ENCODE results near the gene ZSCAN10. TPM values are rescaled to one million over a fixed set of nuclear protein-coding genes. Genes with fewer than 3 reads are reported as not detected.
A peak's percentile ranks its signal among the peaks of the same experiment; 100 is the strongest.

ZSCAN10 gene
- total and polyA plus RNA-seq, 4 donors: not detected

DNA sequence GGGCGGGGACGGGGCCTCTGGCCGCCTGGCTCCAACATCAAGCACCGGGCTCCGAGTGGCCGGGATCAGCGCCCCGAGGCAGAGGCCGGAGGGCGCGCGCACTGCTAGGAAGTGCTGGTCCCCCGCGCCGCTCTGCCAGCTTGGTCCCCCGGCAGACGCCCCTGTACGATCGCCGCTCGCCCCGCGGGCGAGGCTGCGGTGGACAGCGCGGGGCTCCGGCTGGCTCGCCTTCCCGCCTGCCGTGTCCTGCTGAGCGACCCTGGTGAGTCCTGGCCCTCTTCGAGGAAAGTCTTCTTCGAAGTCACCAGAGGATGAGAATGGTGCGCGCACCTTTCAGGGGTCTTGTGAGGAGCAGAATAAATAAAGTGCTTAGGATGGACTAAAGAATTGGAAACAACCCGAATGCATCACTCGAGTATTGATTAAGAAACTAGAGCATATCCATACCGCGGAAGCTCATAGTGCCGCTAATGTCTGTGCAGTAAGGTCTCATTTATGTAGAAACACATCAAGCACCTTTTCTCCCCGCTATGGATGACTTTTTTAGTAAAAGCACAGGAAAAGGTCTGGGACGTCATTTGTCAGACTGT lies 36.1 kb upstream of the ZSCAN10 start:
- WGBS (ENCODE audit: insufficient coverage): 0% methylated on average over 34 of the region's 43 CpGs
- H3K4me3 ChIP-seq (ENCODE audit: low read depth, low read length): peak overlapping the region; percentile 56
- no peak for DNase-seq (ENCODE audit: low read depth in 4 of 6, low spot score in 6 of 6)

DNA sequence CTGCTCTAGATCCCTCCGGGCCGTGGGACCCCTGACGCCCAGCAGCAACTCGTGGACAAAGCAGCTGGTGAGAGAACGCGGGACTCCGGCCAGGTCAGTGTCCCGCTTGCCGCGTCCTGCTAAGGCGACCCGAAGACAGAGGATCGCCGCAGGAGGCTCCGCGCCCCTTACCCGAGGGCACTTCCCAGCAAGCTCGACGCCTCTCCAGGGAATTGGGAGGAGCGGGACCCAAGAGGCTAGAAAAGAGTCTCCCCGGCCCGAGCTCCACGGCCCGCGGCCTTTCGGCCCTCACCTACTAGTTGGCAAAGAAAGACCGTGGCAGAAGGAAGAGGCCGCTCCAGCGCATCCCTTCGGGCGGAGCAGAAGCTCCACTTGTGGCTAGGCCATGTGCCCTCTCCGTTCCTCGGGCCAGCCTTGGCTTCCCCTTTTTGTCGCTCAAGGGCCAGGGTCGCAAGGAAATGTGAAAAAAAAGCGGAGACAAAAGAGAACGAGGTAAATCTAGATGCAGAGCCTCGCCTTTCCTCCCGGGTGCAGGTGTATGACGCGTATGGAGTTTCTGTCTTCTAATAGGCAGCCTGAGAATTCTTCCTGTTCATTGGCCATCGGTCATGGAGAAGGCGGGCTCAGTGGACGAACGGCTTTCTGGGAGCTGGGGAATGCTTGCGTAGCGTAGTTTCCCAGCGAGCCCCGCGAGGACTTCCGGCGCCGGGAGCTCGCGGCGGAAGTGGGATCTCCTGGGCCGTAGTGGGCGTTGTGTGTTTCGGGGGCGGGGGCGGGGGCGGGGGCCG lies 35.4 kb upstream of the ZSCAN10 start, which contains the start of gene ZNF213:
Gene ZNF213, plus strand, starts transcription at position 692 of the 788 bp plus-strand sequence. CDS start 2,252 bp downstream, outside the sequence.
- Histone ChIP-seq H3K4me1 (ENCODE audit: control insufficient read depth, insufficient read depth, low read length) (peaks cover 18% of the 10 kb centered on the region), H3K36me3 (ENCODE audit: control insufficient read depth, insufficient read depth, low read length) (peaks cover 52% of the 10 kb centered on the region), H3K27ac (ENCODE audit: low read depth, low read length) (peak within 1 kb of the TSS; percentile 99), H3K9me3 (ENCODE audit: control insufficient read depth, insufficient read depth, low read length) (no peaks in the 10 kb centered on the region), H3K27me3 (ENCODE audit: control insufficient read depth, insufficient read depth, low read length) (no peaks in the 10 kb centered on the region), H3K4me3 (ENCODE audit: low read depth, low read length) (peak within 1 kb of the TSS; percentile 99)
- peak; percentile 95 to 100 (median 97) for DNase-seq (ENCODE audit: low read depth in 4 of 6, low spot score in 6 of 6)
- WGBS (ENCODE audit: insufficient coverage): 0% methylated on average over 58 of the region's 63 CpGs

More for the DNA sequence above, 36.1 kb upstream of the ZSCAN10 start:
- Histone ChIP-seq H3K27ac (ENCODE audit: low read depth, low read length) (peak overlapping the region; percentile 50), H3K9me3 (ENCODE audit: control insufficient read depth, insufficient read depth, low read length) (no peaks in the 10 kb centered on the region), H3K27me3 (ENCODE audit: control insufficient read depth, insufficient read depth, low read length) (no peaks in the 10 kb centered on the region), H3K4me1 (ENCODE audit: control insufficient read depth, insufficient read depth, low read length) (peaks cover 11% of the 10 kb centered on the region), H3K36me3 (ENCODE audit: control insufficient read depth, insufficient read depth, low read length) (peaks cover 54% of the 10 kb centered on the region)

DNA sequence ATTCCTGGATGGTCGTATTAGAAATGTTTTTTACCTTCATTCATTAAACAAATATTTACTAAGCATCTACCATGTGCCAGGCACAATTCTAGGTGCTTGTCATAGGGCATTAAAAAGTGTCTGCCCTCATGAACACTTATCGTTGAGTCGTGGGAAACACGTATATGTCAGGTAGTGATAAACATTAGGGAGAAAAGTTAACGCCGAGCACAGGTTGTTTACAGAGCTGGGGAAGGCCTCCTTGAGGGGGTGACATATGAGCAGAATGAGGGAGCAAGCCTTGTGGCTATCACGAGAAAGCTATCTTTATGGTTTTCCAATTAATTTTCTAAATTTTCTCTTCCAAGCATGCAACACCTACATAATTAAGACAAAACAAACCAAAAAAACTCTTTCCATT lies 34.8 kb upstream of the ZSCAN10 start:
- WGBS (ENCODE audit: insufficient coverage): 23% methylated on average over 5 of the region's 7 CpGs
- H3K4me3 ChIP-seq (ENCODE audit: low read depth, low read length): peak overlapping the region; percentile 99
- no peaks in the 10 kb centered on the region for H3K27me3 ChIP-seq (ENCODE audit: control insufficient read depth, insufficient read depth, low read length)
- H3K36me3 ChIP-seq (ENCODE audit: control insufficient read depth, insufficient read depth, low read length): peaks cover 52% of the 10 kb centered on the region
- H3K9me3 ChIP-seq (ENCODE audit: control insufficient read depth, insufficient read depth, low read length): no peaks in the 10 kb centered on the region
- peaks cover 25% of the 10 kb centered on the region for H3K4me1 ChIP-seq (ENCODE audit: control insufficient read depth, insufficient read depth, low read length)
- DNase-seq (ENCODE audit: low read depth in 4 of 6, low spot score in 6 of 6): no peak
- peak overlapping the region; percentile 99 for H3K27ac ChIP-seq (ENCODE audit: low read depth, low read length)

DNA sequence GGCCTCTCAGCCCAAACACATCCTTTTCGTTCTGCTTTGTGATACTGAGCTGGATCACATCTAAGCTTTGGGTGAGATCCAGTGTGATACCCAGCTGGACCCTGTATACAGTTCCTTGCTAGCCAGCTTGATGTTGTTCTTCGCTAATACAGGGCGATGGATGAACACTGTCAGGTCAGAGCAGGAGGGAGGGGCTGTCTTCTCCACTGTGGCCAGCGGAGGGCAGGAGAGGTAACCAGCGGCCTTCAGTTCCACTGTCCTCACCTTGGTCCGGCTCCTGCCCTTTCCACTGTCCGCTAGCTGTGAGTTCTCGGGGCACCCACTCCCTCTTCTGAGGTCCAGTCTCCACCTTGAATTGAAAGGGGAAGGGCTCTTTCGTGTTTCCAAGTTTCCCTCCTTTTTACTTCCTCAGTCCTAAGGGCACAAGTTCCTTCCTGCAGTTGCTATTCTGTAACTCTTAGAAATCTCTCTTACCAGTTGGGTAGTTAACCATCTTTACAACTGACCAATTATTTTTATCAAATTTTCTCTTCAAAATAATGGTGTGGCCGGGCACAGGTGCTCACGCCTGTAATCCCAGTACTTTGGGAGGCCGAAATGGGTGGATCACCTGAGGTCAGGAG lies 32.8 kb upstream of the ZSCAN10 start:
- no peak overlapping the region for H3K4me3 ChIP-seq (ENCODE audit: low read depth, low read length)
- H3K27ac ChIP-seq (ENCODE audit: low read depth, low read length): no peak overlapping the region
- DNase-seq (ENCODE audit: low read depth in 4 of 6, low spot score in 6 of 6): peak in 1 of 6 donors; percentile 52
- H3K4me1 ChIP-seq (ENCODE audit: control insufficient read depth, insufficient read depth, low read length): peaks cover 27% of the 10 kb centered on the region
- WGBS (ENCODE audit: insufficient coverage): 66% methylated on average over 4 of the region's 12 CpGs
- no peaks in the 10 kb centered on the region for H3K9me3 ChIP-seq (ENCODE audit: control insufficient read depth, insufficient read depth, low read length)
- H3K27me3 ChIP-seq (ENCODE audit: control insufficient read depth, insufficient read depth, low read length): no peaks in the 10 kb centered on the region
- peaks cover 44% of the 10 kb centered on the region for H3K36me3 ChIP-seq (ENCODE audit: control insufficient read depth, insufficient read depth, low read length)

DNA sequence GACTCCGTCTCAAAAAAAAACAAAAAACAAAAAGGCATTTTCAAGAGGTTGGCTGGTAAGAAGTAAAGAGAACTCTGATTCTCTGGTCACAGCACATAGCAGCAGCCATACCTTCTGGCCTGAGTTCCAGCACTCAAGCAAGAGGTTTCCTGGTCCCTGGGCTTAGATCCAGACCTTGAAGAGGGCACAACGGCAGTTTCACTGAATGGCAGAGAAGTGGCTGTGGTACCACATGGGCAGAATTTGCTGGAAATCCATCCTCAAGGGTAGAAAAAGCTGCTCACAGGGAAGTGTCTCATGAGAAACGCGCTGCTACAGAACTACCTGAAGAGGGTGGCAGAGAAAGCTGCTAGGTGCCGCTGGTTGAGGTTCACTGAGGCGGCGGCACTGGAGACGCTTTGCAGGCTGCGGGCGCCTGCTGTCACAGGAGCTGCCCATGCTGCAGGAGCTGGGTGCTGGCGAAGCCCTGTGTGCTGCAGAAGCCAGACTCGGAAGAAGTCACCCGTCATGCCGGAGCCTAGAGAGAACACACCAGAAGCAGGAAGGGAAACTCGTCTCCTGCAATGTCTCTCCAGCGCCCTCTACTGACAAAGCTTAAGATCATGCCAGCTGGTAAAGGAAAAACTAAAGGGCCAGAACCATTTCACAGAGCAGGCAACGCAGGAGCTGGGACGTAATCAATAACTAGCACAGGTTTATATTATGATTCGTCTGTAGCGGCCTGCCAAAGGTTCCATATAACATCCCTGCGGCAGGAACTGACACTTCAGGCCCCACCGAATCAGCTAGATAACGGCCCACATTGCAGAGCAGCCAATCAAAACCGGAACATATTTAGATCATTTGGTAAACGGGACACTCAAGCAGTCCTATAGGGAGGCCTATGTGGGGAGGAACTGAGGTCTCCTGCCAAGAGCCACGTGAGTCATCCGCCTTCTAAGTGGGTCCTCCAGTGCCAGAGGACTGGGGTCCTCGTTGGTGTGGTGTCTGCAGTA lies 30.3 kb upstream of the ZSCAN10 start:
- Histone ChIP-seq H3K9me3 (ENCODE audit: control insufficient read depth, insufficient read depth, low read length) (no peaks in the 10 kb centered on the region), H3K27me3 (ENCODE audit: control insufficient read depth, insufficient read depth, low read length) (no peaks in the 10 kb centered on the region), H3K4me1 (ENCODE audit: control insufficient read depth, insufficient read depth, low read length) (peaks cover 30% of the 10 kb centered on the region), H3K36me3 (ENCODE audit: control insufficient read depth, insufficient read depth, low read length) (peaks cover 44% of the 10 kb centered on the region), H3K27ac (ENCODE audit: low read depth, low read length) (peak overlapping the region; percentile 48), H3K4me3 (ENCODE audit: low read depth, low read length) (peak overlapping the region; percentile 22)
- peak in 5 of 6 donors; percentile 57 to 95 (median 82) for DNase-seq (ENCODE audit: low read depth in 4 of 6, low spot score in 6 of 6)
- 35% methylated on average over 27 of the region's 28 CpGs for WGBS (ENCODE audit: insufficient coverage)

DNA sequence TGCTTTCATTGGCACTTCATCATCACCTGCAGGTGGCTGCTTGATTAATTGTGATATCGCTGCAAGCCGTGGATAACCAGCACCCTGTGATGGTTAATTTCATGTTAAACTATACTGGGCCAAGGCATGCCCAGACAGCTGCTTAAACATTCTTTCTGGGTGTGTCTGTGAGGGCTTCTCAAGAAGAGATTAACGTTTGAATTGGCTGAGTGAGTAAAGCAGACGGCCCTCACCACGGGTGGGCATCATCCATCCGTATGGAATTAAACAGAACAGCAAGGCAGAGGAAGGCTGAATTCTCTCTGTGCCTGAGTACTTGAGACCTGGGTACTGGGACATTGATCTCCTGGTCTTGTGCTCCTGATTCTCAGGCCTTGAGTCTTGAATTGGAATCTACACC lies 28.7 kb upstream of the ZSCAN10 start:
- 47% methylated on average over 4 of the region's 6 CpGs for WGBS (ENCODE audit: insufficient coverage)
- Histone ChIP-seq H3K27me3 (ENCODE audit: control insufficient read depth, insufficient read depth, low read length) (no peaks in the 10 kb centered on the region), H3K36me3 (ENCODE audit: control insufficient read depth, insufficient read depth, low read length) (peaks cover 42% of the 10 kb centered on the region), H3K27ac (ENCODE audit: low read depth, low read length) (no peak overlapping the region), H3K9me3 (ENCODE audit: control insufficient read depth, insufficient read depth, low read length) (no peaks in the 10 kb centered on the region), H3K4me3 (ENCODE audit: low read depth, low read length) (no peak overlapping the region), H3K4me1 (ENCODE audit: control insufficient read depth, insufficient read depth, low read length) (peaks cover 39% of the 10 kb centered on the region)
- no peak for DNase-seq (ENCODE audit: low read depth in 4 of 6, low spot score in 6 of 6)

DNA sequence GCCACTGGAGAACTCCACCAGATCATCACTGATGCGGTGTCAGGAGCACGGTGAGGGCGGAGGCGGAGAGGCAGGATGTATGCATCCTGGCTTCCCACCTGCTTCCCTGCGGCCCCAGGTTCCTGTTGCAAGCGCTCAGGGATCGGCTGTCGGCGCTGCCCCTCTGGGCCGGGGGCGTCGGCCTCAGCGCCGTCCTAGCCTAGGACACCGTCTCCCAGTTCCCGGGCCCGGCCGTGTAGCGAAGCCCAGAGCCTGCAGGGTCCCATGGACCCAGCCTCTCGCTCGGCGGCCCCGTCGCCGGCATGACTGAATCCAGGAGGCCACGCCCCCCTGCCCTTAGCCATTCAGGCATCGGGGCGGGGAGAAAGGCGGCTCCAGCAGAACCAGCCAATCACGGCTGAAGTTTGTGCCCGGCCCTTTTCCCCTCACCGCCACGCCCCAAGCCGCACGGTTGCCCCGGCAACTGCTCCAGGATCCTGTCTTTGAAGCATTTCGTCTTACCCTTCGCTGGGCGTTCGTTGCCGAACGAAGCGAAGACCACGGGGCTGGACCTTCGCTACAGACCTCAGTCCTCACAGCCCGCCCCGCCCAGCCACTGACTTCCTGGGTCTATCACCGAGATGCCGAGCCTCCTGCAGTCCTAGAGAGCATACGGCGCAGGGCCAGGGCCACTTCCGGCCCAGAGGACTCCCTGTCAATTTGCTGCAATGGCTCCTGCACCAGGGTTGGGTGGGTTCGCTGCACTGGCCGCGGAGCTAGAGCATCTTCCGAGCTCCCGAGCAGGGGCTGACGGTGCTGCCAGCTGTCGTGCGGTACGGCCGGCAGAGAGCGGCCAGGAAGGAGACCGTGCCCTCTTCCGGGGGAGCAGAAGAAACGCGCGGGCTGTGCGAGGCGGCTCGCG lies 25.1 kb upstream of the ZSCAN10 start:
- peaks cover 43% of the 10 kb centered on the region for H3K36me3 ChIP-seq (ENCODE audit: control insufficient read depth, insufficient read depth, low read length)
- H3K4me1 ChIP-seq (ENCODE audit: control insufficient read depth, insufficient read depth, low read length): peaks cover 27% of the 10 kb centered on the region

DNA sequence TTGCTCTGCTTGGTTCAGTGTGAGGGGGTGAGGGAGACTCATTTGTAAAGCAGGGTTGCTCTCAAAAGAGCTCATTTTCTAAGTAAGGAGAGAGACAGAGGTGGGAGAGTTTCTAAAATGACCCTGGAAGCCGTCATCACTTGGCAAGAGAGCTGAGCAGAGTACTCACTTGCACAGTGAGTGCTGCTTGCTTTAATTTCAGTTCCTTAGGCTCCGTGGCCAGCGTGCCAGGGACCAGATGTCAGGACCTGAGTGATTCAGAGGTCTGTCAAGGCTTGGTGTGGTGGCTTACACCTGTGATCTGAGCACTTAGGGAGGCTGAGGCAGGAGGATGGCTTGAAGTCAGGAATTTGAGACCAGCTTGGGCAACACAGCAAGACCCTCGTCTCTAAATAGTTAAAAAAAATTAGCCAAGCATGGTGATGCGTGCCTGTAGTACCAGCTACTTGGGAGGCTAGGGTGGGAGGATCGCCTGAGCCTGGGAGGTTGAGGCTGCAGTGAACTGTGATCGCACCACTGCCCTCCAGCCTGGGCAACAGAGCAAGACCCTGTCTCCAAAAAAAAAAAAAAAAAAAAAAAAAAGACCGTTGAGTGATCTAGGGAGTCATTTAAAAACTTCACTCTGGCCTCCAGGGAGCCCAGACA lies 24.0 kb upstream of the ZSCAN10 start:
- Histone ChIP-seq H3K27ac (ENCODE audit: low read depth, low read length) (no peak overlapping the region), H3K36me3 (ENCODE audit: control insufficient read depth, insufficient read depth, low read length) (peaks cover 45% of the 10 kb centered on the region), H3K4me1 (ENCODE audit: control insufficient read depth, insufficient read depth, low read length) (peaks cover 21% of the 10 kb centered on the region), H3K27me3 (ENCODE audit: control insufficient read depth, insufficient read depth, low read length) (no peaks in the 10 kb centered on the region), H3K4me3 (ENCODE audit: low read depth, low read length) (no peak overlapping the region), H3K9me3 (ENCODE audit: control insufficient read depth, insufficient read depth, low read length) (no peaks in the 10 kb centered on the region)
- WGBS (ENCODE audit: insufficient coverage): 98% methylated on average over 3 of the region's 8 CpGs
- no peak for DNase-seq (ENCODE audit: low read depth in 4 of 6, low spot score in 6 of 6)

More for the DNA sequence above, 25.1 kb upstream of the ZSCAN10 start:
- peak; percentile 90 to 99 (median 95) for DNase-seq (ENCODE audit: low read depth in 4 of 6, low spot score in 6 of 6)
- Histone ChIP-seq H3K27me3 (ENCODE audit: control insufficient read depth, insufficient read depth, low read length) (no peaks in the 10 kb centered on the region), H3K9me3 (ENCODE audit: control insufficient read depth, insufficient read depth, low read length) (no peaks in the 10 kb centered on the region), H3K4me3 (ENCODE audit: low read depth, low read length) (peak overlapping the region; percentile 76), H3K27ac (ENCODE audit: low read depth, low read length) (peak overlapping the region; percentile 91)
- under 1% methylated on average over 72 of the region's 72 CpGs for WGBS (ENCODE audit: insufficient coverage)
